HG03460 (cell line): ENCODE measurements around the gene BIRC7.
"Not testable (repeated sequence)": the region's sequence is repeated elsewhere in the genome, so short reads cannot be mapped to it uniquely, and the experiment has no call there.

Experiments used
- ATAC-seq: cut with Tn5 transposase; IDR thresholded peaks from one replicate; pipeline ENCODE4 v1.9.1; 2021; ENCODE audit not compliant: unreplicated experiment

Gene BIRC7

GRCh38 chr20:63246490-63247288 lies 11.0 kb downstream of the BIRC7 start:
- no peak for ATAC-seq

GRCh38 chr20:63247671-63248228 lies 12.0 kb downstream of the BIRC7 start:
- ATAC-seq = no peak

GRCh38 chr20:63248835-63249591 lies 13.3 kb downstream of the BIRC7 start:
- no peak for ATAC-seq

GRCh38 chr20:63249891-63250290 lies 14.2 kb downstream of the BIRC7 start:
- ATAC-seq = no peak

- not testable (repeated sequence) for ATAC-seq
Observed at GRCh38 chr20:63251350-63251749, 15.6 kb downstream of the BIRC7 start.

- no peak for ATAC-seq
Observed at GRCh38 chr20:63252284-63252711, 16.6 kb downstream of the BIRC7 start.

GRCh38 chr20:63253065-63253437 lies 17.3 kb downstream of the BIRC7 start:
- ATAC-seq = no peak

- ATAC-seq = no peak
Observed at GRCh38 chr20:63253438-63254231, 17.9 kb downstream of the BIRC7 start.

- ATAC-seq = no peak
Observed at GRCh38 chr20:63254232-63254605, 18.5 kb downstream of the BIRC7 start, which contains the start of gene NKAIN4. NKAIN4 (minus strand) TSS chr20:63254463; CDS start chr20:63254450, 13 bp downstream.

- ATAC-seq = no peak
Observed at GRCh38 chr20:63254606-63255384, 19.1 kb downstream of the BIRC7 start.

GRCh38 chr20:63255931-63256704 lies 20.4 kb downstream of the BIRC7 start:
- ATAC-seq = no peak

- no peak for ATAC-seq
Observed at GRCh38 chr20:63256954-63257353, 21.2 kb downstream of the BIRC7 start.

- ATAC-seq = no peak
Observed at GRCh38 chr20:63257629-63258028, 21.9 kb downstream of the BIRC7 start.

GRCh38 chr20:63258781-63259180 lies 23.1 kb downstream of the BIRC7 start:
- ATAC-seq = no peak

GRCh38 chr20:63259734-63260460 lies 24.2 kb downstream of the BIRC7 start:
- ATAC-seq = no peak

- ATAC-seq = no peak
Observed at GRCh38 chr20:63260521-63260920, 24.8 kb downstream of the BIRC7 start.

GRCh38 chr20:63261060-63261794 lies 25.5 kb downstream of the BIRC7 start:
- no peak for ATAC-seq
